Measurements from ENCODE around the gene KLHDC2.

KLHDC2 gene

DNA sequence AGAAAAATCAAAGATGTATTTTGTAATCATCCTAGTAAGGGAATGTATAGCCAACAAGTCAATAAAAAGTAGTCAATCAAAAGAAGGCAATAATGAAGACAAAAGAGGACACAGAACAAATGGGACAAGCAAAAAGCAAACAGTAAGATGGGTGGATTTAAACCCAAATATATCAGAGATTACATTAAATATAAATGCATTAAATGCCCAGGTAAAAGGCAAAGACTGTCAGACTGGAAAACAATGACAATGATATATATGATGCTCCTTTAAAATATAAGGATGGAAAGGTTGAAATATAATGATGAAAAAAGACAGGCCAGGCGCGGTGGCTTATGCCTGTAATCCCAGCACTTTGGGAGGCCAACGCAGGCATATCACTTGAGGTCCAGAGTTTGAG, 48.9 kb downstream of the KLHDC2 start:
- Mint-ChIP-seq H3K4me1 (no peaks in the 10 kb centered on the region), H3K27me3 (no peaks in the 10 kb centered on the region), H3K9me3 (peaks cover 8% of the 10 kb centered on the region), H3K36me3 (peaks cover 45% of the 10 kb centered on the region), H3K4me3 (no peak overlapping the region), H3K27ac (peak overlapping the region; percentile 53)
- no peak for ATAC-seq (ENCODE audit: low read depth)
- no peak for DNase-seq (ENCODE audit: low spot score in 2 of 2)

DNA sequence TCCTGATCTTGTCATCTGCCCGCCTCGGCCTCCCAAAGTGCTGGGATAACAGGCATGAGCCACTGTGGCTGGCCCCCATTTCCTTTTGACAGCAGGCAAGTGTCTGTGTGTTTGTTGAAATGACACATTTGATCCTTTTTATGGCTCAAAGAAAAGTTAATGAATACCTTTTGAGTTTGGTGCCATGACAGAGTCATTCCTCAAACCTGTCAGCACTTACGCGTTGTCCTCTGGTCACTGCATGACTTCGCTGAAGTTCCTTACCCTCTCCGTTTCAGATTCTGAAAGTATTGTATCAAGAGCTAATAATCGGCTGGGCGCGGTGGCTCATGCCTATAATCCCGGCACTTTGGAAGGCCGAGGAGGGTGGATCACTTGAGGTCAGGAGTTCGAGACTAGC, 52.2 kb downstream of the KLHDC2 start:
- no peaks in the 10 kb centered on the region for H3K27me3 Mint-ChIP-seq
- no peaks in the 10 kb centered on the region for H3K4me1 Mint-ChIP-seq
- H3K36me3 Mint-ChIP-seq = peaks cover 42% of the 10 kb centered on the region
- ATAC-seq (ENCODE audit: low read depth) = no peak
- no peak for DNase-seq (ENCODE audit: low spot score in 2 of 2)
- no peak overlapping the region for H3K4me3 Mint-ChIP-seq
- peak overlapping the region; percentile 50 for H3K27ac Mint-ChIP-seq
- peaks cover 5% of the 10 kb centered on the region for H3K9me3 Mint-ChIP-seq

DNA sequence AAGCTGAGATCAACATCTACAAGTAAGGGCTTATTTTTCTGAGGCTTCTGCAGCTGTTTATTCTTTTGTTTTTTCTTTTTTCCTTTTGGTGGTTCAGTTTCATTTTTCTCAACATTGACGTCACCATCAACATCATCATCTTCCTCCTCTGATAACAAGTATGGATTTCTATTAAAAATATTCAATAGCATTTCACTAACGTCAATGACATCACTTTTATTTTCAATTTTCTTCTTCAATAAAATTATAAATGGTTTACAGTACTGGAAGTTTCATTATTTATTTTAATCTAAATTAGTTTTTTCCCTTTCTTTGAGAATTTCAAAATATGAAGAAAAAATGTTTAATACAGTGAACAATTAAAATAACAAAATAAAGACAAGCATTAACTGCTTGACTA, 60.7 kb downstream of the KLHDC2 start:
- Mint-ChIP-seq H3K36me3 (peaks cover 35% of the 10 kb centered on the region), H3K27ac (no peak overlapping the region), H3K4me1 (no peaks in the 10 kb centered on the region), H3K27me3 (no peaks in the 10 kb centered on the region), H3K4me3 (no peak overlapping the region), H3K9me3 (no peaks in the 10 kb centered on the region)
- ATAC-seq (ENCODE audit: low read depth) = no peak
- DNase-seq (ENCODE audit: low spot score in 2 of 2) = no peak

All from memory B cell (primary cell).